ENCODE data around the gene TRABD2A. TPM values are rescaled to one million over a fixed set of nuclear protein-coding genes. Genes with fewer than 3 reads are reported as not detected.

The TRABD2A gene
- total RNA-seq, 6 experiments from 2014 or later = 0.20 to 2.4 (median 0.43) TPM; not detected in 1

GRCh38 chr2:84840306-84840705, 40.6 kb downstream of the TRABD2A start:
- no peaks in the 10 kb centered on the region for H3K36me3 ChIP-seq
- no peak for TF ChIP-seq CTCF (IDR thresholded peaks at IDR 0.05)
- TF ChIP-seq POLR2A (IDR thresholded peaks at IDR 0.05) = no peak
- H3K27ac ChIP-seq = no peak overlapping the region
- no peak overlapping the region for H3K4me3 ChIP-seq
- no peaks in the 10 kb centered on the region for H3K4me1 ChIP-seq
- H3K9me3 ChIP-seq = peaks cover 0 to 5% (median 0%) of the 10 kb centered on the region in 4 donors
- ATAC-seq (no peak), DNase-seq (no peak)
- H3K27me3 ChIP-seq = no peaks in the 10 kb centered on the region
- 82% methylated on average over 2 of the region's 3 CpGs for WGBS (ENCODE audit: insufficient coverage, low coverage, low lambda C conversion rate, missing lambda C conversion rate)
- intact Hi-C loops (cut with DNase I) = no loop called here

DNA sequence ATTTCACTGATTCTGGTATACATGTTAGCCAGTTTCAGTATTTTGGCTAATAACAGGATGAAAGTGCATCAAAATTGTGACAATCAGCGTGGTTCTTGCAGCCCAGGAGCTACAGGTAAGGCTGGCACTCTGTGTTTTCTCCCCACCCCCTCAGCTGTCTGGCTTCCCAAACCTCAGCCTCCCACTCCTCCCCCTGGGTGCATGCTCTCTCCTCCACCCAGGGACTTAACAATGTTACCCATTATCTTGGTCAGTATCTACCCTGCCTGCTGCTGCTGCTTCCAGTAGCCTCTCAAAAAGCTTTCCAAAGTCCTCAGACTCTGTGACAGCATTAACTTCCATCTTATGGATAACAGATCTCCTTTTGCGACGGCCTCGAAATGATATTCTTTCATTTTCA, 41.0 kb downstream of the TRABD2A start:
- Histone ChIP-seq H3K36me3 (no peaks in the 10 kb centered on the region), H3K27me3 (no peaks in the 10 kb centered on the region), H3K9me3 (peaks cover 0 to 5% (median 0%) of the 10 kb centered on the region in 4 donors), H3K27ac (no peak overlapping the region), H3K4me3 (no peak overlapping the region), H3K4me1 (no peaks in the 10 kb centered on the region)
- no peak for TF ChIP-seq POLR2A (IDR thresholded peaks at IDR 0.05)
- no peak for ATAC-seq
- intact Hi-C loops (cut with DNase I) = no loop called here
- WGBS (ENCODE audit: insufficient coverage, low coverage, low lambda C conversion rate, missing lambda C conversion rate) = 80% methylated on average over 4 of the region's 4 CpGs
- no peak for DNase-seq

DNA sequence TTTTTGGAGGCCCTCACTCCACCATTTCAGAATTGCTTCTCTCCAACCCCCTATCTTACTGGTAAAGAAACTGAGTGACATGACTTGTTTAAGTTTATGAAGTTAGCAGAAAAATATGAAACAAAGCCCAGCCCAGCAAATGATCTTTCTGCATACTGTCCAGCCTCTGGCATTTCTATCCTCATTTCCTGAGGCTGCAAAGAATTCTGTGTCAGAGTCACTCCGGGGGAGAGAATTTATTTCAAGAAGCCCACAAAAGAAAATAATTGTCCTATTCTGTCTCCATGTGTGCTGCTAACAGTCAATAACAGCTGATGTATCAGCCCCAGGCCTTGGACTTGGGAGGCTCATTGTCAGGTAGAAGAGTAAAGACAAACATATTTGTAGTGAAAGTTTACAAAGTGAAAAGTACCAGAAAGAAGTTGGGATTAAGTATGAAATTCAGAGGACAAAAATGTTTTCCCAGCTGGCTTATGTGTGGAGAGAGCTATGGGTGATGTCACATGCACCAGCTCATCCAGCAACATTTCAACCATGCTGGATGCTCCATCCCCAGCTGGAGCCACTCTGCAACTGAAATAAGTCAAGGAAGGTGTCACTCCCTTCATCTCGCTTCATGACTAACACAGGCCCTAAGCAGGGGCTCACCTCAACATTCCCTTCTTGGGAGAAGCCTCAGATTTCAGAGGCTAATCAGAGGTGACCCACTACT, 42.3 kb downstream of the TRABD2A start:
- ATAC-seq (no peak), DNase-seq (no peak)
- Histone ChIP-seq H3K4me3 (no peak overlapping the region), H3K27ac (no peak overlapping the region), H3K9me3 (peaks cover 0 to 5% (median 0%) of the 10 kb centered on the region in 4 donors), H3K27me3 (no peaks in the 10 kb centered on the region), H3K36me3 (no peaks in the 10 kb centered on the region), H3K4me1 (no peaks in the 10 kb centered on the region)
- no peak for TF ChIP-seq CTCF (IDR thresholded peaks at IDR 0.05)
- no peak for TF ChIP-seq POLR2A (IDR thresholded peaks at IDR 0.05)
- WGBS (ENCODE audit: insufficient coverage, low coverage, low lambda C conversion rate, missing lambda C conversion rate) = 70% methylated on average over 1 of the region's 2 CpGs
- intact Hi-C loops (cut with DNase I) = no loop called here

DNA sequence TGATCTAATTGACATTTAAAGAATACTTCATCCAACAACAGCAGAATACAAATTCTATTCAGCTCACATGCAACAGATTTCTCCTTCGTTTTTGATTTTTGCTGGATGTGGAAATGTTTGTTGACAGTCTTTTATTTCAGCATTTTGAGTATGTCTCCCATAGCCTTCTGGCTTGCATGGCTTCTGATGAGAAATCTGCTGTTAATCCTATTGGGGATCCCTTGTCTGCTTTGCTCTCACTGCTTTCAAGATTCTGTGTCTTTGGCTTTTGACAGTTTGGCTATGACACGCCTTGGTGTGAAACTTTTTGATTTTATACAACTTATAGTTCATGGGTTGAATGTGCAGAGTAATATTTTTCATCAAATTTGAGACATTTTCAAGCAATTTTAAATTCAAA, 44.7 kb downstream of the TRABD2A start:
- WGBS (ENCODE audit: insufficient coverage, low coverage, low lambda C conversion rate, missing lambda C conversion rate) = 62% methylated on average over 2 of the region's 2 CpGs
- ATAC-seq = no peak
- H3K27me3 ChIP-seq = no peaks in the 10 kb centered on the region
- no peak for DNase-seq
- H3K4me1 ChIP-seq = peaks cover 0 to 7% (median 0%) of the 10 kb centered on the region in 4 donors
- no peak for TF ChIP-seq POLR2A (IDR thresholded peaks at IDR 0.05)
- TF ChIP-seq CTCF (IDR thresholded peaks at IDR 0.05) = no peak
- H3K36me3 ChIP-seq = no peaks in the 10 kb centered on the region
- intact Hi-C loops (cut with DNase I) = no loop called here
- H3K4me3 ChIP-seq = no peak overlapping the region
- no peak overlapping the region for H3K27ac ChIP-seq
- peaks cover 0 to 5% (median 0%) of the 10 kb centered on the region in 4 donors for H3K9me3 ChIP-seq

DNA sequence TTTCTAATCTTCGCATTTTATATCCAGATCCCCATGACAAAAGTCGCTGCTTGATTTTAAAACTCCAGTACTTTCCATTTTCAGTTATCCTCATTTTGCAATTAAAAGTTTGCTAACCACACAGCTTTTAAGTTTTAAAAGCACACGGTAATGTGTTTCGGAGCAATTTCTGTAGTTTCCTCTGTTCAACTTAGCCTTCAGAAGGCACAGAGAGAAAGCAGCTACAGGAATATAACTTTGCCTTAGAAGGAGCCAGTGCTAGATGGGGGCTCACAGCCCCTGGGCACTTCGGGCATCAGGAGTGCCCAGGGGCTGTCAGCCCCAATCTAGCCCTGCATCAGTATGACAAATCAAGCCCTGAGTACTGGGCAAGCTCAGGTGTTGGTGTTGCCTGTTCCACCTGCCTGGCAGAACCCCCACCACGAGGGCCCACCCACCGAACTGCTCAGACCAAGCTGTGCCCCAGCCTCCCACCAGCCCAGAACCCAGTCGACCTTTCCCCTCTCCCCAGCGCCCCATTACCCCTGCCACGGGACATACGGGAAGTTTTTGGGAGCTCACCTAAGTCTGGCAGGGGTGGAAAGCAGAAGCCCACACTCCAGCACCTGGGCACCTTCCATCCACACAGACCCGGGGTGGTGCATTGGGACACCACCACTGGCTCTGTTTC, 47.3 kb downstream of the TRABD2A start:
- Histone ChIP-seq H3K4me1 (peaks cover 0 to 7% (median 0%) of the 10 kb centered on the region in 4 donors), H3K4me3 (no peak overlapping the region), H3K27me3 (no peaks in the 10 kb centered on the region), H3K9me3 (peaks cover 0 to 5% (median 0%) of the 10 kb centered on the region in 4 donors), H3K27ac (no peak overlapping the region), H3K36me3 (no peaks in the 10 kb centered on the region)
- ATAC-seq (no peak), DNase-seq (no peak)
- intact Hi-C loops (cut with DNase I) = no loop called here
- no peak for TF ChIP-seq CTCF (IDR thresholded peaks at IDR 0.05)
- no peak for TF ChIP-seq POLR2A (IDR thresholded peaks at IDR 0.05)
- 79% methylated on average over 5 of the region's 12 CpGs for WGBS (ENCODE audit: insufficient coverage, low coverage, low lambda C conversion rate, missing lambda C conversion rate)
